ENCODE data around the gene SIDT2.

DNA sequence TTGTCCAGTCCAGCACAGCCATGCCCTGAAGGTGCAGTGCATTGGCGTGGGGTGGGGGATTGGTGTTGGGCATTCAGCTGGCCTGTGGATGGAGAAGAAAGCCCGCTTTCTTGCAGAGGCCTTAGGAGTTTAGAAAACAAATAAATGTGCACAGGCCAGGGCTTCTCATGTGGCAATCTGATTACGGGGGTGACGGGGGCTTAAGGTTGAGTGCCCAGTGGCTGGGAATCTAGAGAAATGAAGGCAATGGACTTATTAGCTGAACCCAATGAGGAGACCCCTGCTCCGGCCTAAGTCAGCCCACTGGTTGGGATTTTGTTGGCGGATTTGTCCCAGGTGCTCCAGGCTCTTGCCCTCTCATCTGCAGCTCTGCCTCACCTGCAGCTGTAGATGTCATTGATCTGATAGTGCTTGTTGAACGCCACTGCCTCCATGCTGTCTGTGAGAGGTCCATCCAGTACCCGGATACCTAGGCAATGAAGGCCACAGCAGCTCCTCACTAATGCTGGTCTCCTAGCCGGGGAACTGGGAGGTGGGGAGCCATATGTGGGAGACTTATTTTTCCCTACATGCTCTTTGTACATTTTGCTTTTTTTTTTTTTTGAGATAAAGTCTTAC lies 47.1 kb downstream of the SIDT2 start:
- TF ChIP-seq, protein P1, sequence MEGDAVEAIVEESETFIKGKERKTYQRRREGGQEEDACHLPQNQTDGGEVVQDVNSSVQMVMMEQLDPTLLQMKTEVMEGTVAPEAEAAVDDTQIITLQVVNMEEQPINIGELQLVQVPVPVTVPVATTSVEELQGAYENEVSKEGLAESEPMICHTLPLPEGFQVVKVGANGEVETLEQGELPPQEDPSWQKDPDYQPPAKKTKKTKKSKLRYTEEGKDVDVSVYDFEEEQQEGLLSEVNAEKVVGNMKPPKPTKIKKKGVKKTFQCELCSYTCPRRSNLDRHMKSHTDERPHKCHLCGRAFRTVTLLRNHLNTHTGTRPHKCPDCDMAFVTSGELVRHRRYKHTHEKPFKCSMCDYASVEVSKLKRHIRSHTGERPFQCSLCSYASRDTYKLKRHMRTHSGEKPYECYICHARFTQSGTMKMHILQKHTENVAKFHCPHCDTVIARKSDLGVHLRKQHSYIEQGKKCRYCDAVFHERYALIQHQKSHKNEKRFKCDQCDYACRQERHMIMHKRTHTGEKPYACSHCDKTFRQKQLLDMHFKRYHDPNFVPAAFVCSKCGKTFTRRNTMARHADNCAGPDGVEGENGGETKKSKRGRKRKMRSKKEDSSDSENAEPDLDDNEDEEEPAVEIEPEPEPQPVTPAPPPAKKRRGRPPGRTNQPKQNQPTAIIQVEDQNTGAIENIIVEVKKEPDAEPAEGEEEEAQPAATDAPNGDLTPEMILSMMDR (conservative IDR thresholded peaks at IDR 0.05), result no peak
- TF ChIP-seq EZH2 (IDR thresholded peaks at IDR 0.05; ENCODE audit: low read depth), result no peak
